B cell (primary cell): ENCODE measurements around the gene BRD9. TPM values are rescaled to one million over a fixed set of nuclear protein-coding genes. Genes with fewer than 3 reads are reported as not detected.

Experiments
- ATAC-seq: fragments of 200-7000 bp; cut with Tn5 transposase; one replicate; pipeline ENCODE4 v1.10.0; 2021; ENCODE audit warnings: low read depth, mild to moderate bottlenecking, moderate number of reproducible peaks, moderate library complexity
- CTCF ChIA-PET: fragments of 350-600 bp; sonication (Branson Sonifier 250); formaldehyde crosslinking; loops from one replicate; lab custom pipeline; 2021; ENCODE audit warnings: antibody characterized with exemption, inconsistent platforms; lab: Charles Lee
- POLR2A ChIA-PET: fragments of 350-600 bp; sonication (Branson Sonifier 250); formaldehyde crosslinking; loops from one replicate; lab custom pipeline; 2021; ENCODE audit warnings: antibody characterized with exemption; lab: Charles Lee
- DNase-seq: peaks from one replicate; pipeline ENCODE4 v3.0.0; 2013
- H2AFZ ChIP-seq: 2 replicates; pipeline ENCODE4 v1.6.1; 2012; ENCODE audit warnings: mild to moderate bottlenecking, low read depth, low read length; ENCODE audit not compliant: insufficient read depth, poor library complexity, severe bottlenecking
- H3K27ac ChIP-seq, 2 donors: 1 replicate in 1 of 2; 2 replicates in 1 of 2; pipeline ENCODE4 v1.5.1; 2012 to 2013; ENCODE audit warnings: low read length in 2 of 2, mild to moderate bottlenecking in 2 of 2, moderate library complexity in 1 of 2
- H3K27me3 ChIP-seq, 4 experiments: fragments of 200-600 bp in 1 of 4; sonication (generic) in 1 of 4; replicated peaks in 1 of 4; 1 replicate in 2 of 4; 2 replicates in 2 of 4; pipeline versions ENCODE4 v1.6.1 to v1.7.0; 2013 to 2016; ENCODE audit warnings: low read length in 3 of 4, mild to moderate bottlenecking in 2 of 4, mixed read lengths in 1 of 4, moderate library complexity in 1 of 4; ENCODE audit not compliant: insufficient read depth in 4 of 4, control insufficient read depth in 3 of 4; ENCODE audit errors: control extremely low read depth in 1 of 4
- H3K36me3 ChIP-seq, 2 experiments: replicated peaks in 1 of 2; 1 replicate in 1 of 2; 2 replicates in 1 of 2; pipeline versions ENCODE4 v1.6.1 to v1.7.1; 2013; ENCODE audit warnings: low read length in 1 of 2; ENCODE audit not compliant: insufficient read depth in 2 of 2, control insufficient read depth in 1 of 2; ENCODE audit errors: control extremely low read depth in 1 of 2, extremely low read depth in 1 of 2
- H3K4me1 ChIP-seq, 2 donors: fragments of 200-600 bp in 1 of 2; sonication (generic) in 1 of 2; 1 replicate in 1 of 2; 2 replicates in 1 of 2; pipeline versions ENCODE4 v1.5.1 to v1.6.1; 2013 to 2017; ENCODE audit warnings: low read length in 2 of 2; ENCODE audit not compliant: control insufficient read depth in 2 of 2, insufficient read depth in 2 of 2
- H3K4me2 ChIP-seq: replicated peaks from 2 replicates; pipeline ENCODE3; 2012; ENCODE audit warnings: mild to moderate bottlenecking, low read depth, low read length; ENCODE audit not compliant: poor library complexity, severe bottlenecking
- H3K4me3 ChIP-seq, 5 experiments: fragments of 200-600 bp in 1 of 5; sonication (generic) in 1 of 5; 1 replicate in 3 of 5; 2 replicates in 2 of 5; pipeline versions ENCODE4 v1.5.1 to v1.7.0; 2011 to 2016; ENCODE audit warnings: low read length in 4 of 5, mild to moderate bottlenecking in 4 of 5, low read depth in 2 of 5, control low read depth in 1 of 5, moderate library complexity in 1 of 5; ENCODE audit not compliant: insufficient read depth in 1 of 5; ENCODE audit errors: control extremely low read depth in 1 of 5, extremely low read depth in 1 of 5
- H3K79me2 ChIP-seq: fragments of 200-600 bp; sonication (generic); one replicate; pipeline ENCODE4 v1.6.0; 2016; ENCODE audit warnings: low read length; ENCODE audit not compliant: control insufficient read depth, insufficient read depth
- H3K9ac ChIP-seq: fragments of 200-600 bp; sonication (generic); 2 replicates; pipeline ENCODE4 v1.6.1; 2017; ENCODE audit warnings: mild to moderate bottlenecking, low read length, moderate library complexity
- H3K9me3 ChIP-seq, 3 donors: one replicate each; pipeline versions ENCODE4 v1.6.1 to v1.7.1; 2013; ENCODE audit warnings: low read length in 2 of 3; ENCODE audit not compliant: control insufficient read depth in 2 of 3, insufficient read depth in 1 of 3; ENCODE audit errors: control extremely low read depth in 1 of 3
- H4K20me1 ChIP-seq: 2 replicates; pipeline ENCODE4 v1.6.0; 2012; ENCODE audit warnings: mild to moderate bottlenecking, low read length; ENCODE audit not compliant: insufficient read depth, control insufficient read depth, poor library complexity, severe bottlenecking
- H3K27ac Mint-ChIP-seq: one replicate; pipeline ENCODE4 v1.8.0; 2021; ENCODE audit warnings: mixed read lengths
- H3K27me3 Mint-ChIP-seq: one replicate; pipeline ENCODE4 v1.8.0; 2021; ENCODE audit warnings: mixed read lengths
- H3K4me1 Mint-ChIP-seq: one replicate; pipeline ENCODE4 v1.8.0; 2021; ENCODE audit warnings: mixed read lengths
- H3K4me3 Mint-ChIP-seq: one replicate; pipeline ENCODE4 v1.8.0; 2021; ENCODE audit warnings: mixed read lengths
- H3K9me3 Mint-ChIP-seq: one replicate; pipeline ENCODE4 v1.8.0; 2022; ENCODE audit warnings: mixed read lengths; ENCODE audit not compliant: insufficient read depth
- CTCF ChIP-seq: fragments of 200-600 bp; IDR thresholded peaks from one replicate; pipeline ENCODE4 v1.8.0; 2022; ENCODE audit warnings: antibody characterized with exemption, mild to moderate bottlenecking
- EZH2 ChIP-seq: IDR thresholded peaks from 2 replicates; pipeline ENCODE4 v1.6.1; 2012; ENCODE audit warnings: borderline replicate concordance, low read depth, mild to moderate bottlenecking, moderate library complexity, low read length; ENCODE audit not compliant: insufficient read depth, poor library complexity, severe bottlenecking
- WGBS: methylation state at CpG from one replicate; pipeline ENCODE4 v1.1.5; 2013; ENCODE audit warnings: missing lambda C conversion rate; ENCODE audit not compliant: insufficient coverage; 5-methylcytosine and 5-hydroxymethylcytosine counted together
- intact Hi-C: fragments of 100-400 bp; cut with micrococcal nuclease; formaldehyde crosslinking; loops from one replicate; pipeline ENCODE4 v1.10.0; 2022
- polyA plus RNA-seq: library from polyadenylated mRNA; depleted of rRNA; stranded (reverse); fragments of >200 nt; gene quantifications from 2 replicates; pipeline ENCODE4 v1.2.3, GENCODE V29; 2012
- total RNA-seq, 2 donors: library from RNA; stranded (reverse); fragments of 120-200 nt in 1 of 2; gene quantifications; 1 replicate in 1 of 2; 2 replicates in 1 of 2; pipeline versions ENCODE4 v1.2.3 to v1.2.4, GENCODE V29; 2013 to 2022

Gene BRD9
- total and polyA plus RNA-seq, 2 donors (not counting 1 experiment from before 2014, with no cell fraction given), result 28.3 to 68.6 TPM

- H3K9ac ChIP-seq, result no peak overlapping the region
- H3K9me3 ChIP-seq, result no peaks in the 10 kb centered on the region
- no peaks in the 10 kb centered on the region for H3K27me3 ChIP-seq
- ChIA-PET POLR2A (no interaction called here), CTCF (no interaction called here)
- no peaks in the 10 kb centered on the region for H3K4me1 ChIP-seq
- H3K36me3 ChIP-seq, result peaks cover 0 to 27% of the 10 kb centered on the region in 2 experiments
- no peaks in the 10 kb centered on the region for H3K79me2 ChIP-seq
- H3K9me3 Mint-ChIP-seq, result no peaks in the 10 kb centered on the region
- no peak overlapping the region for H2AFZ ChIP-seq
- H3K27ac ChIP-seq, result no peak overlapping the region
- DNase-seq (no peak), ATAC-seq (no peak)
- no peak for TF ChIP-seq EZH2
- no peak for TF ChIP-seq CTCF
- no peak overlapping the region for H3K27ac Mint-ChIP-seq
- no peaks in the 10 kb centered on the region for H3K4me1 Mint-ChIP-seq
- no peak overlapping the region for H3K4me3 ChIP-seq
- H4K20me1 ChIP-seq, result no peaks in the 10 kb centered on the region
- H3K4me3 Mint-ChIP-seq, result no peak overlapping the region
- H3K27me3 Mint-ChIP-seq, result no peaks in the 10 kb centered on the region
- WGBS, result 94% methylated on average over 16 of the region's 16 CpGs
- H3K4me2 ChIP-seq, result no peak overlapping the region
- intact Hi-C loops, result no loop called here
These were observed 32.8 kb downstream of the BRD9 start for GRCh38 chr5:859798-860296.

- WGBS, result 97% methylated on average over 16 of the region's 16 CpGs
- POLR2A ChIA-PET, result no interaction called here
- H3K4me3 Mint-ChIP-seq, result no peak overlapping the region
- no peaks in the 10 kb centered on the region for H3K27me3 ChIP-seq
- no peaks in the 10 kb centered on the region for H3K4me1 ChIP-seq
- H2AFZ ChIP-seq, result no peak overlapping the region
- no peaks in the 10 kb centered on the region for H3K9me3 ChIP-seq
- H3K4me1 Mint-ChIP-seq, result no peaks in the 10 kb centered on the region
- no peak overlapping the region for H3K4me2 ChIP-seq
- TF ChIP-seq CTCF (no peak), EZH2 (no peak)
- no peaks in the 10 kb centered on the region for H3K79me2 ChIP-seq
- CTCF ChIA-PET, result no interaction called here
- H3K36me3 ChIP-seq, result peaks cover 0 to 22% of the 10 kb centered on the region in 2 experiments
- no peak overlapping the region for H3K27ac Mint-ChIP-seq
- no peak for DNase-seq
- no peaks in the 10 kb centered on the region for H3K9me3 Mint-ChIP-seq
- no peak overlapping the region for H3K4me3 ChIP-seq
- intact Hi-C loops, result no loop called here
- H4K20me1 ChIP-seq, result no peaks in the 10 kb centered on the region
- no peak for ATAC-seq
- H3K27me3 Mint-ChIP-seq, result no peaks in the 10 kb centered on the region
- H3K9ac ChIP-seq, result no peak overlapping the region
- no peak overlapping the region for H3K27ac ChIP-seq
These were observed 33.2 kb downstream of the BRD9 start for GRCh38 chr5:859391-859790.
